ENCODE results near the gene LBH.

- TF ChIP-seq EZH2 (IDR thresholded peaks at IDR 0.05; ENCODE audit: low read length): no peak
- no peak for TF ChIP-seq CTCF (optimal IDR thresholded peaks at IDR 0.05 in 1 of 3, IDR thresholded peaks at IDR 0.05 in 1 of 3, conservative IDR thresholded peaks at IDR 0.05 in 1 of 3; ENCODE audit: extremely low read depth in 1 of 3, insufficient read depth in 2 of 3, low read length in 3 of 3)
These were observed 36.0 kb downstream of the LBH start for GRCh38 chr2:30267161-30267975.
